GM21786 (cell line): Measurements from ENCODE around the gene GPR162.

Source experiments
- ATAC-seq: cut with Tn5 transposase; IDR thresholded peaks from one replicate; pipeline ENCODE4 v1.9.1; 2021; ENCODE audit not compliant: unreplicated experiment

GPR162 gene

GRCh38 chr12:6787309-6787708 lies 34.3 kb upstream of the GPR162 start:
- ATAC-seq, result no peak

- ATAC-seq, result no peak
Observed at GRCh38 chr12:6788972-6789924, 32.4 kb upstream of the GPR162 start, which contains the start of gene CD4. TSS of gene CD4 (plus strand) at chr12:6789528. CDS start at chr12:6800139, 10,611 bp downstream.

DNA sequence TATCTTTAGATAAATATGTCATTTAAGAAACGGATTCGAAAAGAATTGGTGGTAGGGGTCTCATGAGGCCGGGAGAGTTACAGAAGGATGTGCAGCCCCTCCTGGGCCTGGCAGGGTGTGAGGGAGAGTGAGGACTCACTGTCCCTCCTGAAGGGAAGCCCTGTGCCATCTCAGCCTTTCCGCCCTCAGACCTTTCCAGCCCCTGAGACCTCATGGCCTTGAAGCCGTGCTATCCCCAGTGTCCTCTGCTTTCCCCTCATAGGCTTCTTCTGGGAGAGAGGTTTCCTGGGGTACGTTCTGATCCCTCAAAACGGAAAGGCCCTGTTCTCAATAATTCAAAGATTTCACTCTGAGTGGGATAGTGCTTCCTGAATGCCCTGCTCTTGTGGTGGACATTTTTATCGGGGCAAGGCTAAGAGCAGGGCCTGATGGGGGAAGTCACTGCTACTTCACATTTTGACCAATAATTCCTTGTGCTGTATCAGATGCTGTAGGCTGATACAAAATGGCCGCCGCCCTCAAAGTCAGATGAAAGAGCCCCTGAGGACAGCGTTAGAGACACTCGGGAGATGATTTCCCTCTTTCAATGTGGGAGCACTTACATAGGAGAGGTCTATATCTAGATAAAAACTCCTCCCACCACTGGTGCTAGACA lies 31.0 kb upstream of the GPR162 start:
- no peak for ATAC-seq

DNA sequence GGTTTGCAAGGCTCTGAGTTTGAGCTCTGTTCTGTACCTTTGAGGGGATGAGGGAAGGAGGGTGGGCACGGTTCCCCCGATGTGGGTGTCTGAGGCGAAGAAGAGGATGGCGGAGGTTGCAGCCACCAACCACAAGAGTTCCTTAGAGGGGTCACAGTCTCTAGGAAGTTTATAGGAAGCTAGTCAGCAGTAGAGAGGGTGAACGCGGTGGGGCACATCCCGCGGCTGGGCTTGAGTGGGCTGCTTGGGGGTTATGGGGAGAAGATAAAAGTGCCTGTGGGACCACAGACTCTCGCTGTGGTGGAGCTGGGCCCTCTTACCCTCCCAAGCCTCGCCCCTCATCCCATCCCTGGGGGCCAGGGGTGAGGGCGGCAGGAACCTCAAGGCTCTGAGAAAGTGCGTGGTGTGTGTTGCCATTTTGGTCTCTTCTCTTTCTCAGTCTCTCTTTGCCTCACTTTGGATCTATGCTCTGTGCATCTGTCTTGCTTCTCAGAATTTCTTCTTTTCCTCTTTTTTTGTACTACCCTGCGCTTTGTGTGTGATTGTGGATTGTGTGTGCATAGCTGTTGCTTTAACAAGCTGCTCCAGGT lies 29.6 kb upstream of the GPR162 start:
- ATAC-seq, result no peak

DNA sequence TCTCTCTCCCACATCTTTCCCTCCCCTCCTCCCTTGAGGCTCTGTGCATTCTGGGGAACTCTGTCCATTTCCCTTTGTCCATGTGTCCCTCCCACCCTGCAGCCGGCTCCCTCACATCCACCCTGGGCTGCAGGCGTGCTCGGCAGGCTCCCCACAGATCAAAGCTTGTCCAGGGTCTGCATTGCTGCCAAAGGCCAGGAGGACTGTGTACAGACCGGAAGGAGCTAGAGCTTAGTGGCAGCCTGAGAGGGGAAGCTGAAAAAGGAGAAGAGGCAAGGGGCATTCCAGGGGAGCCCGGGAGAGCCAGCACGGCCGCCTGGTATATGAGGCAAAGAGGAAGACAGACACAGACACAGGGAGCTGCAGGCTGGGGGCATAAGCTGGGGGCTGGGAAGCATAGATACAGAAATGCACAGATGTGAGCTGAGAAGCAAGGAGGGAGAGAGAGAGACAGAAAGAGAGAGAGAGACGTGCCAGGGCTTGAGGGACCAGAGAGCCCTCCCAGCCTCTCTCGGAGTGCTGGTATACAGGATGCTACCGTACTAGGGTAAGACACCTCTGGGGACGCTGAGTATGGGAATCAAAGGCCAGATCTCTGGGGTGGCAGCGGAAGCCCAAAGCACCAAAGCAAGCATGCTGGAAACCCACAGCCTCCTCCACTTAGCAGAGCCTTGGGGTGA lies 29.0 kb upstream of the GPR162 start:
- no peak for ATAC-seq

DNA sequence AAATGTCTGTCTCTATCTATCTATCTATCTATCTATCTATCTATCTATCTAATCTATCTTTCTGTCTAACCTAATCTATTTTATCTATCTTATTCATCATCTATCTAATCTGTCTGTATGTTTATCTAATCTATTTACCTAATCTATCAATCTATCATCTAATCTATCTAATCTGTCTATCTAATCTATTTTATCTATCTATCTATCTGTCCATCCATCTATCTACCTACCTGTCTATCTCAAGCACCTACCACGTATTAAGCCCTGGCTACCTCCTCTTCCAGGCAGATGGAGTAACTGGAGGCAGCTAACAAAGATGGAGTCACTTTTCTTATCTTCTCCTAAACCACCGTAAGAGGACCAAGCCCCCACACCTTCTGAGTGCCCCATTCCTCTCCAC lies 26.5 kb upstream of the GPR162 start:
- ATAC-seq, result no peak

- ATAC-seq, result no peak
Observed at GRCh38 chr12:6796576-6796975, 25.0 kb upstream of the GPR162 start.

DNA sequence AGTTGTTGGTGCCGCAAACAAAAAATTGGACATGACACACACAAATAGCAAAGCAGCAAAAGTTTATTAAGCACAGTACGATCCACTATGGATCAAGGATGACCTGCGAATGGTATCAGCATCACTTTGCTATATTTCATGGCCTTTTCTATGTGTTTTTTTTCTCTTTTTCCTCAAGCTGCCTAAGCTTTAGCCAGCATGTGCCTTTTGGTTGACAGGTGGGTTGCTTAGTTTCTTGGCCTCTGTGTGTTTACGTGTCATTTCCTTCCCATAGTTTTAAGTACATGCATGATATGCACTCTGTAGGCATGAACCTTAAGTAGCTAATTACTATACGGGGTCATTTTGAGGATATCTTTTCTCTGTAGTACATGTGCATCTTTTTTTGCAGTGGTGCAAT lies 22.5 kb upstream of the GPR162 start:
- no peak for ATAC-seq

GRCh38 chr12:6807170-6807569 lies 14.5 kb upstream of the GPR162 start:
- ATAC-seq, result no peak

DNA sequence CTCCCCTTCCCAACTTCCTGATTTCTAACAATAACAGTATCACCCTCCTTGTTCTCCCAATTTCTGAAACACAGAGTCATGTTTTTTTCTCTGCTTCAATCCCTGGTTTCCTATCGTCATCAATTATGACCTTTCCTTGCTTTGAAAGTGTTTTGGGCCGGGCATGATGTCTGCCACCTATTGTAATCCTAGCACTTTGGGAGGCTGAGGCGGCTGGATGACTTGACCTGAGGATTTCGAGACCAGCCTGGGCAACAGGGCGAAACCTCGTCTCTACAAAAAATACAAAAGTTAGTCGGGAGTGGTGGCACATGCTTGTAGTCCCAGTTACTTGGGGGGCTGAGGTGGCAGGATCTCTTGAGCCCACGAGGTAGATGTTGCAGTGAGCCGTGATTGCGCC lies 12.6 kb upstream of the GPR162 start:
- no peak for ATAC-seq

GRCh38 chr12:6810758-6811157 lies 10.9 kb upstream of the GPR162 start:
- ATAC-seq, result no peak

DNA sequence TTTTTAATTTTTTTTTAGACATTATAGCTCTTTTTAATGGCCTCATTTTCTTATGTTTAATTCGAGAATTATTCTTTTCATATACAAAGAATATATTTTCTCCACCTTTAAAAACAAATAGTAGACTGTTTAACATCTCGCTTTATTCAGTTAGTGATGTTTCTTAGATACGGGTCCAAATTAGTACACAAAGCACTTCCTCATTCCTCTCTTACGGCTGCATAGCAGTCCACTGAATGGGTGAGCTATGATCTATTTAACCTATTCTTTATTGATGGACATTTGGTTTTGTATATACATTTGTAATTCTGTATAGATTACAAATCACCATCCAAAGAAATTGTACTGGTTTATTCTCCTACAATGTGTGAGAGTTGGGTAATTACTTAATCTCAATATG lies 8.3 kb upstream of the GPR162 start:
- no peak for ATAC-seq

- no peak for ATAC-seq
Observed at GRCh38 chr12:6816598-6816997, 5.0 kb upstream of the GPR162 start.

GRCh38 chr12:6817098-6817497 lies 4.5 kb upstream of the GPR162 start:
- no peak for ATAC-seq

GRCh38 chr12:6817662-6818157 lies 3.9 kb upstream of the GPR162 start:
- ATAC-seq, result no peak

DNA sequence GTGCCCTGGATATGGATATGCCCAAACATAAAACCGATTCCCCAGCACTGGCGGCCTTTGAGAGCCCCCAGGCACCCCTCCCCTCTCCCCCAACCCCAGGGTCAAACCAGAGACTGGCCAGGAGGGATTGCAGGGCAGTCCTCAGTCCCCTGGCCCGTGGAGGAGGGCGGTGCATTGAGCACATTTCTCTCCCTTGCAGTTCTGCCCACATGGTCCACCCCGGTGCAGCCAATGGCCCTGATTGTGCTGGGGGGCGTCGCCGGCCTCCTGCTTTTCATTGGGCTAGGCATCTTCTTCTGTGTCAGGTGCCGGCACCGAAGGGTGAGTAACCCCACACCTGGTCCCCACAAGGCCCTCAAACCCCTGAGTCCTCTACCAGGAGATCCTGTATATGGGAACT lies 3.4 kb upstream of the GPR162 start:
- no peak for ATAC-seq

GRCh38 chr12:6818645-6819044 lies 3.0 kb upstream of the GPR162 start:
- no peak for ATAC-seq

- no peak for ATAC-seq
Observed at GRCh38 chr12:6819106-6820030, 2.3 kb upstream of the GPR162 start.

GRCh38 chr12:6820166-6820565 lies 1.5 kb upstream of the GPR162 start:
- ATAC-seq, result no peak
